Stimulated activated CD4-positive, alpha-beta T cell treated with anti-CD3 and anti-CD28 coated beads, Interleukin-4, amount 100 ng/mL, for 1 hour (primary cell): ENCODE data around the gene ZBTB7C.

Experiments used
- DNase-seq: peaks from one replicate; pipeline ENCODE4 v3.0.0-alpha.2; 2020

ZBTB7C gene

DNA sequence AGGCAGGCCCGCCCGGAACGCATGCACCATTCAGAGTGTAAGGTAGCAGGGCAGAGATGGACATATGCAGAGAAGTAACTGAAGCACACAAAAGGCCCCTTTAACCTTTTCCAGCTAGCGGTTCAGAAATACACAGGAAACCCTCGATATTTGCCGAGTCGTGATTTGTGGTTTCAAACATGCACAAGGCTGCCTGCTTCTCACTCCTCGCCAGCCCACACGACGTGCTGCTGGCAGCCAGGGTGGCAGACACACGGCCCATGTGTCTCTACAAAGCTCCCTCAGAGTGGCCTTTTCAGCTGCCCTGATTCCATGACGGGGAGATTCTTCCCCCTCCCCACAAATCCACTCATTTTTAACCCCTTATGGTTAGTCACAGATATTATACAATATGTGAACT is 23.6 kb downstream of the ZBTB7C start:
- DNase-seq, result no peak

- DNase-seq, result no peak
These were observed 32.2 kb downstream of the ZBTB7C start for GRCh38 chr18:48376934-48377333.

GRCh38 chr18:48376406-48376805 is 32.8 kb downstream of the ZBTB7C start:
- no peak for DNase-seq

- no peak for DNase-seq
These were observed 33.9 kb downstream of the ZBTB7C start for GRCh38 chr18:48375150-48375800.

DNA sequence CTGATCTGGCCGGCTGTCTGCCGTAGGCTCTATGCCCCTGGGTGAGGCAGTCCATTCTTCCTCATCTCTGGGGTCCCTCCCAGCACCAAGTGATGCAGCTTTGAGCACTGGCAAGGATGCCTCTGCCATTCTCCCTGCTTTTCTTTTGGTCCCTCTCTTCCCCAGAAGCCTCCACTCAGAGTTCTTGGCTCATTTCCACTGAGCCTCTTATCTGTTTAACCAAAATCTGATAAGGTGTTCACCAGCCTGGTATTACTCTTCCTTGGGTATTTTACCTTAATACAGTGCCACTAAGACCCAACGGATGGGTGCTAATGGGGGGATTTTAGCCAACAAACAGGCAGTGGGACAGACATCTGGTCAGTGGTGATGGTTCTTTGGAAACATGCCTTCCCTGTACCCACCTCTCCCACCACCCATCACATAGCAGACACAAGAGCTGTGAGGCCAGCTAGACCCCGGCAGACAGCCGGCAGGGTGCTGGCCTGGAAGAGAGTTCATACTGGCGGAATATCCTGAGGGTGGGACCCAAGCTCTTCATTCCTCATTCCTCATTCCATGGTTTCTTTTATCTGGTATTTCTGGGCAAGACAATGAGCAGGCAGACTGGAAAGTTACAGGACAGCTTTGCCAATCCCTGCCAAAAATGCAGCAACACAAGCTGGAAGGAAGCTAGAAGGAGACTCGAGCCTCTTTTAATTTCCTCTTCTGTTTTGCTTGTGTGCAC is 34.6 kb downstream of the ZBTB7C start:
- no peak for DNase-seq

- no peak for DNase-seq
These were observed 37.2 kb downstream of the ZBTB7C start for GRCh38 chr18:48371854-48372602.

DNA sequence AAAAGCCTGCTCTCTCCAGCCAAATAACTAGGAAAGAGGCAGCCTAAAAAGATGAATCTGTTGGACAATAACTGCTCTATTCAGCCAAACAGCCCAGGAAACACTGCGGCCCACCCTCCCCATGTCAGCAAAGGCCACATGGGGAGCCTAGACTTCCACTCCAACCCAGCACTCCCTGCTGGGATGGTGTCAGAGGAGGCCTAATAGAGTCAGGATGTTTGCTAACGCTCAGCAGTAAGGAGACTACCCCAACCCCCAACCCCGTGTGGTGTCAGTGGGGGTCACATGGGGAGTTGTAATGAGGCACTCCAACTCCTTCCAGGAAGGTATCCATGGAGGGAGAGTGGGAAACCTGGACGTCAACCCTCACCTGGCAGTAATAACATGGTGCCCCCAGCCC is 41.6 kb downstream of the ZBTB7C start:
- DNase-seq, result no peak

DNA sequence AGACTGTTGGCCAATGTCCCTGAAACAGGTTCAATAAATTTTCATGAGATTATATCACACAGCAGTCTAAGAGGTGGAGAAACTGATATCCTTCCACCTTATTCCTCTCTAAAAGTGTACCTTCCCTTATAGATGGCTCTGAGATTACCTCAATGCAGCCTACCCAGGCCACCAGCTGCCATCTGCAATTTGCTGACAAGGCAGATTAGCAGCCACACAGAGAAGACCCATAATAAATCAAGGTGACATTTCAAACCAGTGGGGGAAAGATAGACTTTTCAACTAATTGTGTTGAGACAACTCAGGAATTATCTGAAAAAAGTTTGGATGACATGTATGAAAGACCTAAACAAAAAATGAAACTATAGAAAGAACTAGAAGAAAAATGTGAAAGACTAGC is 43.2 kb downstream of the ZBTB7C start:
- no peak for DNase-seq

DNA sequence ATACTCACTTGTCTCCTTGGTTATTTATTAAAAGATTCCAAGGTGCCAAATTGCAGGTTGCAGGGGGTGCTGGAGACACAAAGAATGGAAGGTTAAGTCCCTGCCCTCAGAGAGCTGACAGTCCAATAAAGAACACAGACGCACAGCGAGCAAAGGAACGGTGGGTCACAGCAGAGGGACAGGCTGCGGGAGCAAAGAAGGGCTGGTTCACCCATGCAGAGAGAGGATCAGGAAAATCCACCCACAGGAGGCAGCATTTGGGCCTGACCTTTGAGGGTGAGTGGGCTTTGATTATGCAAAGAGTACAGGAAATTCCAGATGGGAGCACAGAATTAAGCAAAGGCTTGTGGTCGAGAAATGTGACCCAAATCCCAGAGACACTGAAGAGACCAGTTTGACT is 45.0 kb downstream of the ZBTB7C start:
- DNase-seq, result no peak

GRCh38 chr18:48363175-48363574 is 46.0 kb downstream of the ZBTB7C start:
- DNase-seq, result no peak

DNA sequence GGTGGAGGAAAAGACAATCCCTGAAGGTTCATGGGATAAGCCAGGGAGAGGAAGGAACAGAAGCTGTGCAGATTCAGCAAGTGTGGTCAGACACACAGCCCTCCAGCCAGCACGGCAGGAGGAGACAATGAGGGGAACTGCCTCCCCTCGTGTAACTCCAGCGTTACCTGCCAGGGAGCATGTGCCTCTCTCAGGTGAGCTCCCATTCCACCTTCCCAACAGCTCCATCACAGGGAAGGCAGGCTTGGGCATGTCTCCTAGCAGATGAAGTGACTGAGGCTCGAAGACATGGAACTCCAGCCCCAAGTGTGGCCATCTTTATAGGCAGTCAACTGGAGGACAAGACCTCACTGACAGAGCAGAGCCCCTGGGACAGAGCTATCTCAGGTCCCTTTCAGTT is 47.4 kb downstream of the ZBTB7C start:
- no peak for DNase-seq

GRCh38 chr18:48360376-48361021 is 48.7 kb downstream of the ZBTB7C start:
- DNase-seq, result no peak

DNA sequence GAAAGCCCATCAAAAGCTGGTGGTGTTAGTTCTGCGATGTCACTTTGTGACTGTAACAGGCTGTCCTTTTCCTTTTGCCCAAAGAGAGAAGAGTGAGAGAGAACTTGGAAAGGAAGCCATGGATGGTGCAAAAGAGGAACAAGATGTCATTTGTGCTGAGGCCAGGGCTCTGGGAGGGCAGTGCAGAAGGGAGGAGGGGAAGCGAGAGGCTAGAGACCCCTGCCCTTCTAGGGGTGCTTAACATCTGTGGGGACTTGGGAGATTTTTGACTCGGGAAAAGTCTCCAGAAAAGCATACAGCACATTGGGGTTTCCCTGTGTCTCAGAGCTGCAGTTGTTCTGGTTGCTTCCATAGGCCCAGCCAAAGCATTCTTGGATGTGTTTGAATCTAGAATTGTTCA is 49.6 kb downstream of the ZBTB7C start:
- DNase-seq, result no peak

GRCh38 chr18:48358868-48359267 is 50.3 kb downstream of the ZBTB7C start:
- no peak for DNase-seq

GRCh38 chr18:48356909-48357631 is 52.1 kb downstream of the ZBTB7C start:
- DNase-seq, result no peak

GRCh38 chr18:48356151-48356745 is 52.9 kb downstream of the ZBTB7C start:
- DNase-seq, result no peak

- DNase-seq, result no peak
These were observed 53.7 kb downstream of the ZBTB7C start for GRCh38 chr18:48355276-48356115.

DNA sequence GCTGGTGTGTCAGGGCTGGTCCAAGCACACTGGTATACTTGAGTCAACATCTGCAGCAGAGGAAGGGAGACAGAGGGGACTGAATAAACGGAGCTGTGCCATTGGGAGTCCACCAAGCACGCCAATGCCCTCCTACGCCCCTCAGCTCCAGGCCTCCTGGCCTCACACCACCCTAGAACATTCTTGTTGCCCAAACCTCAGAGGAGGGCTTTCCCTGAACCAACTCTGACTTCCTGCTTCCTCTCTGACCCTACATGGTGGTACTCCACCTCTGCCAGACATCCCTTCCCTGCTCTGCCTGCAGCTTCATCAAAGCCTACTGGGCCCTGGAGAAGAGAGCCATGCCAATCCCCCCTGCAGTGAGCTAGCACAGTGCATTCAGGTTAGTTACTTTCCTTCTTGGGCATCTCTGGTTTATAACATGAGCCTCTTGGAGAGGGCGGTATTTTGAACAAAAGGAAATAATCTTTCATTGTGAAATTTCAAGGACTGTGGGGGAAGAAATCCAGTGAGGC is 54.4 kb downstream of the ZBTB7C start:
- DNase-seq, result no peak

DNA sequence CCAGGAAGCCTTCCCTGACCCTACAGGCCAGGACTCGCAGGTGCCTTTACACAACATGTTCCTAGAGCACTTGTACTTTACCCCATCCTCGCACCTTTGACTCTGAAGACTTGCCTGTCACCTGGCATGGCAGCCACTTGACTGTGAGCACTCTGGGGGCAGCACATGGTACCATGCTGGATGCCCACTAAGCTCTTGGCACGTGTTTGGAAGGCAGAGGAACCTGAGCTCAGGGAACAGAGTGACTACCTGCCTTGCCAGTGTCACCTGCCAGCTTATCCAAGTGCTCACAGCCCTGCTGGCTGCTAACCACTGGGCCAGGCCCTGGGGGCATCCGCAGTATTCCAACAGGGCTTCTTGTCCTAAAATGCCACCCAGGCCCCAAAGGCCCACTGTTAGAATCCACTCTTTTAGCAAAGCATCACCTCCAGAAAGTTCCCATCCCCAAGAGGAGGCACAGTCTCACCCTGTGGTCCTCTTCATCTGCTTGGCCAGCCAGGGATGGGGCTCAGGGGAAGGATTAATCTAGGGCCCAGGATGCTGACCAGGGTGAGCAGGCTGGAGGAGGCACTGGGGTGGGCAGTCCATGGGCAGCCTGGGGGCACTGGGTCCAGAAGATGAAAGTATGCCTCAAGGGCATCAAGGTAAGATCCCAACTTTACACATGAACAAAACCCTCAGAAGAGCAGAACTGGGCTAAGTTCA is 57.0 kb downstream of the ZBTB7C start:
- no peak for DNase-seq

- DNase-seq, result no peak
These were observed 57.8 kb downstream of the ZBTB7C start for GRCh38 chr18:48351216-48352050.
